Trophoblast cell (in vitro differentiated cells and primary cell): Measurements from ENCODE around the gene WFDC6.

Experiments used
- DNase-seq, 2 donors: peaks; one replicate each; pipeline ENCODE4 v3.0.0-alpha.2; 2016
- H2AFZ ChIP-seq: 2 replicates; pipeline ENCODE4 v1.6.1; 2013; ENCODE audit warnings: low read length, moderate library complexity, mild to moderate bottlenecking; ENCODE audit not compliant: insufficient read depth, poor library complexity
- H2AK5ac ChIP-seq: 2 replicates; pipeline ENCODE4 v1.6.1; 2013; ENCODE audit warnings: mild to moderate bottlenecking, low read length
- H2BK120ac ChIP-seq: 2 replicates; pipeline ENCODE4 v1.6.1; 2013; ENCODE audit warnings: low read length, mild to moderate bottlenecking, moderate library complexity; ENCODE audit not compliant: insufficient read depth, poor library complexity
- H2BK12ac ChIP-seq: 2 replicates; pipeline ENCODE4 v1.6.1; 2013; ENCODE audit warnings: mild to moderate bottlenecking, low read length, moderate library complexity
- H2BK5ac ChIP-seq: 2 replicates; pipeline ENCODE4 v1.6.1; 2013; ENCODE audit warnings: low read length, low read depth, moderate library complexity, mild to moderate bottlenecking; ENCODE audit not compliant: poor library complexity
- H3K14ac ChIP-seq: 2 replicates; pipeline ENCODE4 v1.6.1; 2013; ENCODE audit warnings: mild to moderate bottlenecking, low read length
- H3K18ac ChIP-seq: 2 replicates; pipeline ENCODE4 v1.6.1; 2013; ENCODE audit warnings: mild to moderate bottlenecking, low read length
- H3K23ac ChIP-seq: 2 replicates; pipeline ENCODE4 v1.6.1; 2013; ENCODE audit warnings: low read length
- H3K27ac ChIP-seq: 2 replicates; pipeline ENCODE4 v1.5.1; 2013; ENCODE audit warnings: low read depth, mild to moderate bottlenecking, inconsistent platforms, low read length, moderate library complexity
- H3K27me3 ChIP-seq: 2 replicates; pipeline ENCODE4 v1.6.1; 2013; ENCODE audit warnings: inconsistent platforms, mild to moderate bottlenecking, low read length, moderate library complexity; ENCODE audit not compliant: insufficient read depth
- H3K36me3 ChIP-seq, 2 experiments: 1 replicate in 1 of 2; 2 replicates in 1 of 2; pipeline ENCODE4 v1.6.1; 2013; ENCODE audit warnings: low read length in 2 of 2, mild to moderate bottlenecking in 2 of 2, moderate library complexity in 1 of 2; ENCODE audit not compliant: insufficient read depth in 2 of 2, control insufficient read depth in 1 of 2
- H3K4ac ChIP-seq: 2 replicates; pipeline ENCODE4 v1.6.1; 2013; ENCODE audit warnings: low read depth, mild to moderate bottlenecking, low read length, moderate library complexity
- H3K4me1 ChIP-seq, 2 experiments: 1 replicate in 1 of 2; 2 replicates in 1 of 2; pipeline ENCODE4 v1.6.1; 2013; ENCODE audit warnings: low read length in 2 of 2, mild to moderate bottlenecking in 2 of 2, moderate library complexity in 1 of 2; ENCODE audit not compliant: insufficient read depth in 2 of 2, control insufficient read depth in 1 of 2
- H3K4me2 ChIP-seq: 2 replicates; pipeline ENCODE4 v1.6.1; 2013; ENCODE audit warnings: inconsistent platforms, mild to moderate bottlenecking, low read length, moderate library complexity
- H3K4me3 ChIP-seq: 2 replicates; pipeline ENCODE4 v1.5.1; 2013; ENCODE audit warnings: mild to moderate bottlenecking, low read depth, low read length, inconsistent platforms
- H3K79me1 ChIP-seq: one replicate; pipeline ENCODE4 v1.6.1; 2013; ENCODE audit warnings: low read length
- H3K79me2 ChIP-seq: 2 replicates; pipeline ENCODE4 v1.6.1; 2013; ENCODE audit warnings: low read length, mild to moderate bottlenecking; ENCODE audit not compliant: control insufficient read depth, insufficient read depth, poor library complexity
- H3K9ac ChIP-seq: 2 replicates; pipeline ENCODE4 v1.6.1; 2013; ENCODE audit warnings: mild to moderate bottlenecking, low read length
- H3K9me3 ChIP-seq: 2 replicates; pipeline ENCODE4 v1.6.1; 2013; ENCODE audit warnings: low read depth, mild to moderate bottlenecking, control low read depth, inconsistent platforms, low read length; ENCODE audit not compliant: insufficient read depth
- H4K12ac ChIP-seq: 2 replicates; pipeline ENCODE4 v1.6.1; 2013; ENCODE audit warnings: low read depth, mild to moderate bottlenecking, low read length, moderate library complexity
- H4K8ac ChIP-seq: 2 replicates; pipeline ENCODE4 v1.6.1; 2013; ENCODE audit warnings: low read depth, mild to moderate bottlenecking, low read length, moderate library complexity
- H4K91ac ChIP-seq: one replicate; pipeline ENCODE4 v1.6.1; 2013; ENCODE audit warnings: low read depth, mild to moderate bottlenecking, low read length, moderate library complexity
- WGBS: extraction: QIAGEN DNeasy Blood & Tissue Kit; methylation state at CpG from one replicate; pipeline ENCODE4 v1.1.7; 2013; ENCODE audit warnings: missing lambda C conversion rate; ENCODE audit not compliant: insufficient read length, insufficient coverage; ENCODE audit errors: extremely low coverage; 5-methylcytosine and 5-hydroxymethylcytosine counted together

Gene WFDC6

GRCh38 chr20:45510242-45510862, 28.9 kb downstream of the WFDC6 start:
- Histone ChIP-seq H2AK5ac (no peak overlapping the region), H3K27ac (no peak overlapping the region), H3K23ac (no peak overlapping the region), H4K12ac (no peak overlapping the region), H3K27me3 (no peaks in the 10 kb centered on the region), H3K9ac (no peak overlapping the region), H3K36me3 (no peaks in the 10 kb centered on the region), H3K79me1 (no peaks in the 10 kb centered on the region), H3K4ac (no peak overlapping the region), H2BK12ac (no peak overlapping the region), H3K4me3 (no peak overlapping the region), H4K91ac (no peak overlapping the region), H3K18ac (no peak overlapping the region), H2BK5ac (no peak overlapping the region), H3K9me3 (no peaks in the 10 kb centered on the region), H3K4me2 (no peak overlapping the region), H4K8ac (no peak overlapping the region), H3K4me1 (peaks cover 0 to 2% of the 10 kb centered on the region in 2 experiments), H3K79me2 (no peaks in the 10 kb centered on the region), H2BK120ac (no peak overlapping the region), H3K14ac (no peak overlapping the region), H2AFZ (no peak overlapping the region)
- WGBS = no CpG with 5 or more reads among the region's 5 CpGs
- peak in 1 of 2 donors; percentile 13 for DNase-seq

DNA sequence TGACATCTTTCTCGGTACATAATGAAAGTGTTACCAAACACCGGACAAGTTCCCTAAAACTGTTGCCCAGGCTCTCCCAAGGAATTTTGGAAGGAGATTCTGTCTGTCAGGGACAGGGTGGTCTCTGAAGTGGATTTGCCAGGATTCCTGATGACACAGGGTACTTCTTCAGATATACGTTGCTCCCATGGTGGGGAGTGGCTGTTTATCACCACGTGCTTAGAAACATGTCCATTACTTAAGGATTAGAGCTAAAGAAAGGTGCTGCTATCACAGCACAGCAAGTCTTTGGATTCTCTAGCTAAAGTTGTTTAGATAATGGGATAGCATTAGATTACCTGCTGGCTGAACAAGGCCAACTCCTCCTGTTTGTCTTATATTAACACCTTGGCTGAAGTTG, 30.2 kb downstream of the WFDC6 start:
- no peaks in the 10 kb centered on the region for H3K36me3 ChIP-seq
- H3K4me1 ChIP-seq = peaks cover 0 to 2% of the 10 kb centered on the region in 2 experiments
- H3K9ac ChIP-seq = no peak overlapping the region
- H4K91ac ChIP-seq = no peak overlapping the region
- no peak overlapping the region for H3K4me2 ChIP-seq
- no peak overlapping the region for H3K27ac ChIP-seq
- no peak overlapping the region for H4K8ac ChIP-seq
- H2BK12ac ChIP-seq = no peak overlapping the region
- H3K9me3 ChIP-seq = no peaks in the 10 kb centered on the region
- no peak overlapping the region for H2BK5ac ChIP-seq
- H2AK5ac ChIP-seq = no peak overlapping the region
- no peak overlapping the region for H3K18ac ChIP-seq
- no peak overlapping the region for H4K12ac ChIP-seq
- no peaks in the 10 kb centered on the region for H3K79me2 ChIP-seq
- H3K79me1 ChIP-seq = no peaks in the 10 kb centered on the region
- no peak overlapping the region for H2AFZ ChIP-seq
- H3K23ac ChIP-seq = no peak overlapping the region
- H3K14ac ChIP-seq = no peak overlapping the region
- no CpG with 5 or more reads among the region's 4 CpGs for WGBS
- no peak overlapping the region for H3K4ac ChIP-seq
- DNase-seq = no peak
- no peak overlapping the region for H2BK120ac ChIP-seq
- no peak overlapping the region for H3K4me3 ChIP-seq
- H3K27me3 ChIP-seq = no peaks in the 10 kb centered on the region

GRCh38 chr20:45508068-45508886, 31.0 kb downstream of the WFDC6 start:
- no peak for DNase-seq
- no peak overlapping the region for H3K23ac ChIP-seq

DNA sequence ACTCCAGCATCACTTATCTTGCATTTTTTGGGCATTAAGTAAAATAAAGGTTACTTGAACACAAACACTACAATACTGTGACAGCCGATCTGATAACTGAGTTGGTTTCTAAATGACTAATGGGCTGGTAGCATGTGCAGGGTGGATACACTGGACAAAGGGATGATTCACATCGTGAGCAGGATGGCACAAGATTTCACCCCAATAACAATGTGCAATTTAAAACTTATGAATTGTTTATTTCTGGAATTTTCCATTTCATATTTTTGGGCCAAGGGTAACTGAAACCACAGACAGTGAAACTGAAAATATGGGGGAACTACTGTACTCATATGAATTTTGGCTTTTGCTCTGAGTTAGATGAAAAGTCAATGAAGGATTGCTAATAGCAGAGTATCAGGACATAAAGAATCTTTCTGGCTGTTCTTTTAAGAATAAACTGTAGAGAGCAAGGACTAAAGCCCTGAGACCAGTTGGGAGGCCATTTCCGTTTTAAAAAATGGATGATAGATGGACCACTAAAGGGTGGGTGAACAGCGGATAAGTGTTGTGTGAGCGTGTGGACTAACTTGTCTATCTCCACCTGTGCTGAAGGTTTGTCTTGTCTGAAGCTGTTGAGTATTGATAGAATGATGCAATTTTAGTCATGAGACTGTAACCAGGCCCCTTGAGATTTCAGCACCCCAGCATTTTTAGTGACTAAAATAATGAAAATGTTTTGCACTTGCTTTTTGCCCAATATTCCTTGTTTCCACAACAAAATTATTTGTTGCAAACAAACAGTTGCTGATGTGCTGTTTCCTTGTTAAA, 32.1 kb downstream of the WFDC6 start:
- Histone ChIP-seq H2AK5ac (no peak overlapping the region), H3K14ac (no peak overlapping the region), H3K36me3 (no peaks in the 10 kb centered on the region), H3K27me3 (no peaks in the 10 kb centered on the region), H3K4me2 (no peak overlapping the region), H3K4ac (no peak overlapping the region), H3K27ac (no peak overlapping the region), H4K8ac (no peak overlapping the region), H3K23ac (no peak overlapping the region), H2BK12ac (no peak overlapping the region), H2BK120ac (no peak overlapping the region), H4K91ac (no peak overlapping the region), H3K4me3 (no peak overlapping the region), H3K9me3 (no peaks in the 10 kb centered on the region), H2BK5ac (no peak overlapping the region), H4K12ac (no peak overlapping the region), H3K18ac (no peak overlapping the region), H3K9ac (no peak overlapping the region), H2AFZ (no peak overlapping the region), H3K79me2 (no peaks in the 10 kb centered on the region), H3K4me1 (peaks cover 0 to 2% of the 10 kb centered on the region in 2 experiments), H3K79me1 (no peaks in the 10 kb centered on the region)
- no CpG with 5 or more reads among the region's 5 CpGs for WGBS
- no peak for DNase-seq

More at GRCh38 chr20:45508068-45508886, 31.0 kb downstream of the WFDC6 start:
- peaks cover 0 to 2% of the 10 kb centered on the region in 2 experiments for H3K4me1 ChIP-seq
- no peak overlapping the region for H4K91ac ChIP-seq
- H3K27me3 ChIP-seq = no peaks in the 10 kb centered on the region
- H4K8ac ChIP-seq = no peak overlapping the region
- H3K36me3 ChIP-seq = no peaks in the 10 kb centered on the region
- H3K4ac ChIP-seq = no peak overlapping the region
- no peak overlapping the region for H3K4me2 ChIP-seq
- no peaks in the 10 kb centered on the region for H3K9me3 ChIP-seq
- H2BK12ac ChIP-seq = no peak overlapping the region
- H3K27ac ChIP-seq = no peak overlapping the region
- no peak overlapping the region for H3K4me3 ChIP-seq
- H2AK5ac ChIP-seq = no peak overlapping the region
- no peaks in the 10 kb centered on the region for H3K79me1 ChIP-seq
- H3K9ac ChIP-seq = no peak overlapping the region
- no CpG with 5 or more reads among the region's 7 CpGs for WGBS
- H4K12ac ChIP-seq = no peak overlapping the region
- no peak overlapping the region for H2BK120ac ChIP-seq
- H2AFZ ChIP-seq = no peak overlapping the region
- H3K18ac ChIP-seq = no peak overlapping the region
- H2BK5ac ChIP-seq = no peak overlapping the region
- H3K79me2 ChIP-seq = no peaks in the 10 kb centered on the region
- no peak overlapping the region for H3K14ac ChIP-seq
